GM21367 (cell line): ENCODE results near the gene AKT3.

Experiments
- ATAC-seq: cut with Tn5 transposase; IDR thresholded peaks from one replicate; pipeline ENCODE4 v1.9.1; 2021; ENCODE audit not compliant: unreplicated experiment

AKT3 gene

GRCh38 chr1:243561588-243562319 is 288.3 kb downstream of the AKT3 start:
- ATAC-seq: no peak

- no peak for ATAC-seq
Measured at GRCh38 chr1:243559575-243560162, 290.4 kb downstream of the AKT3 start.

- ATAC-seq: no peak
Measured at GRCh38 chr1:243558576-243558975, 291.5 kb downstream of the AKT3 start.

GRCh38 chr1:243557866-243558265 is 292.2 kb downstream of the AKT3 start:
- no peak for ATAC-seq

- ATAC-seq: no peak
Measured at GRCh38 chr1:243554686-243555085, 295.4 kb downstream of the AKT3 start.

- ATAC-seq: no peak
Measured at GRCh38 chr1:243553090-243553489, 297.0 kb downstream of the AKT3 start.

- no peak for ATAC-seq
Measured at GRCh38 chr1:243550276-243550675, 299.8 kb downstream of the AKT3 start.

- ATAC-seq: no peak
Measured at GRCh38 chr1:243549791-243550190, 300.3 kb downstream of the AKT3 start.

GRCh38 chr1:243549108-243549507 is 300.9 kb downstream of the AKT3 start:
- no peak for ATAC-seq

- no peak for ATAC-seq
Measured at GRCh38 chr1:243548516-243548915, 301.5 kb downstream of the AKT3 start.

- no peak for ATAC-seq
Measured at GRCh38 chr1:243547891-243548290, 302.2 kb downstream of the AKT3 start.

- no peak for ATAC-seq
Measured at GRCh38 chr1:243546457-243546856, 303.6 kb downstream of the AKT3 start.

- no peak for ATAC-seq
Measured at GRCh38 chr1:243543501-243543900, 306.5 kb downstream of the AKT3 start.

GRCh38 chr1:243542739-243543415 is 307.2 kb downstream of the AKT3 start:
- ATAC-seq: no peak

- ATAC-seq: no peak
Measured at GRCh38 chr1:243539636-243540035, 310.4 kb downstream of the AKT3 start.

GRCh38 chr1:243535014-243535413 is 315.0 kb downstream of the AKT3 start:
- ATAC-seq: no peak

- no peak for ATAC-seq
Measured at GRCh38 chr1:243529512-243529911, 320.5 kb downstream of the AKT3 start.

- ATAC-seq: no peak
Measured at GRCh38 chr1:243528459-243529121, 321.5 kb downstream of the AKT3 start.

- ATAC-seq: no peak
Measured at GRCh38 chr1:243526180-243526579, 323.9 kb downstream of the AKT3 start.

GRCh38 chr1:243525085-243525487 is 325.0 kb downstream of the AKT3 start:
- no peak for ATAC-seq

GRCh38 chr1:243523766-243524165 is 326.3 kb downstream of the AKT3 start:
- no peak for ATAC-seq

- no peak for ATAC-seq
Measured at GRCh38 chr1:243520831-243521230, 329.2 kb downstream of the AKT3 start.
